GM19455 (cell line): ENCODE measurements around the gene LBHD2.
"Not testable (repeated sequence)": the region's sequence is repeated elsewhere in the genome, so short reads cannot be mapped to it uniquely, and the experiment has no call there.

Experiments used
- ATAC-seq: cut with Tn5 transposase; IDR thresholded peaks from one replicate; pipeline ENCODE4 v1.9.1; 2021; ENCODE audit not compliant: unreplicated experiment

LBHD2 gene

DNA sequence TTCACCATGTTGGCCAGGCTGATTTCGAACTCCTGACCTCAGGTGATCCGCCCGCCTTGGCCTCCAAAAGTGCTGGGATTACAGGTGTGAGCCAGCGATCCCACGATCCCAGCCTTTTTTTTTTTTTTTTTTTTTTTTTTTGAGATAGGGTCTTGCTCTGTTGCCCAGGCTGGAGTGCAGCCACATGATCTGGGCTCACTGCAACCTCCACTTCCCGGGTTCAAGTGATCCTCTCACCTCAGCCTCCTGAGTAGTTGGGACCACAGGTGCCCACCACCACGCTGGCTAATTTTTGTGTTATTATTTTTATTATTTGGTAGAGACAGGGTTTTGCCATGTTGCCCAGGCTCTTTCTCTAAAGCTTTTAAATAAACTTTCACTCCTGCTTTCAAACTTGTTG lies 33.5 kb downstream of the LBHD2 start:
- not testable (repeated sequence) for ATAC-seq

GRCh38 chr14:103118018-103118662 lies 34.1 kb downstream of the LBHD2 start:
- ATAC-seq, result no peak

GRCh38 chr14:103118663-103119404 lies 34.8 kb downstream of the LBHD2 start:
- no peak for ATAC-seq

GRCh38 chr14:103119527-103119926 lies 35.5 kb downstream of the LBHD2 start:
- ATAC-seq, result not testable (repeated sequence)

DNA sequence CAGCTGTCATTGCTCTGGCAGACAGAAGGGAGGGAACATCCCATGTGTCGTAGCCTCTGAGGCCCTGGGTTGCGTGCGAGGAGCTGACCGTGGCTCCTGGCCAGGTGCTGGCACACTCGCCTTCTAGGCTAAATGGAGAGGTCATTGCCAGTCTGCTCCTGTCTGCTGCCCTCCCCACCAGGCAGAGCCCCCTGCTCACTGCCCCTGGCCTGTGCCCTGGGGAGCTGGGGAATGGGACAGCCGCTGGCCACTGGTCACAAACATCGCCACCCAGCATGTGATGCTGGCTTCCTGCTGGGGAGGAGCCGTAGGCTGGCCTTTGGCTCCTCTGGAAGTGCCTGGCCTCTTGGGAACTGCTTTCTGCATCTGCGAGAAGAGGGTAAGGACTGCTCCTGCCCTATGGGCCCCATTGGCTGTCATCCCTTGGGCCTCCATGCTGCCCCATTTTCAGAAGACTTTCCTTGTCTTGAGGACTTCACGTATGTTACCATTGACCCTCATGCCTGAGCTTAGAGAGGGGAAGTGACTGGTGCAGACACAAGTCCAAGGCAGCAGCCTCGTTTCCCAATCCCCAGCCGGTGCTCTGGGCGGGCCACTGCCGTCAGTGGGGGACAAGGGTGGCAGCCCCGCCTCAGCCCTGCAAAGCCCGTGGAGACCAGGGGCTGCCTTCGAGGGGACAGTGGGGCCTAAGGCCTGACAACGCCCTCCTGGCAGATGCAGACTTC lies 37.3 kb downstream of the LBHD2 start:
- ATAC-seq, result no peak

GRCh38 chr14:103121846-103122584 lies 38.0 kb downstream of the LBHD2 start:
- no peak for ATAC-seq

GRCh38 chr14:103122585-103122946 lies 38.6 kb downstream of the LBHD2 start:
- ATAC-seq, result no peak

- no peak for ATAC-seq
Observed at GRCh38 chr14:103122947-103123633, 39.1 kb downstream of the LBHD2 start, which contains the start of gene TNFAIP2. TNFAIP2 (plus strand) TSS chr14:103123461; CDS start chr14:103126458, 2,997 bp downstream.

GRCh38 chr14:103123634-103124500 lies 39.9 kb downstream of the LBHD2 start:
- ATAC-seq, result no peak

GRCh38 chr14:103124501-103125001 lies 40.5 kb downstream of the LBHD2 start:
- no peak for ATAC-seq

- no peak for ATAC-seq
Observed at GRCh38 chr14:103125098-103126070, 41.4 kb downstream of the LBHD2 start.

DNA sequence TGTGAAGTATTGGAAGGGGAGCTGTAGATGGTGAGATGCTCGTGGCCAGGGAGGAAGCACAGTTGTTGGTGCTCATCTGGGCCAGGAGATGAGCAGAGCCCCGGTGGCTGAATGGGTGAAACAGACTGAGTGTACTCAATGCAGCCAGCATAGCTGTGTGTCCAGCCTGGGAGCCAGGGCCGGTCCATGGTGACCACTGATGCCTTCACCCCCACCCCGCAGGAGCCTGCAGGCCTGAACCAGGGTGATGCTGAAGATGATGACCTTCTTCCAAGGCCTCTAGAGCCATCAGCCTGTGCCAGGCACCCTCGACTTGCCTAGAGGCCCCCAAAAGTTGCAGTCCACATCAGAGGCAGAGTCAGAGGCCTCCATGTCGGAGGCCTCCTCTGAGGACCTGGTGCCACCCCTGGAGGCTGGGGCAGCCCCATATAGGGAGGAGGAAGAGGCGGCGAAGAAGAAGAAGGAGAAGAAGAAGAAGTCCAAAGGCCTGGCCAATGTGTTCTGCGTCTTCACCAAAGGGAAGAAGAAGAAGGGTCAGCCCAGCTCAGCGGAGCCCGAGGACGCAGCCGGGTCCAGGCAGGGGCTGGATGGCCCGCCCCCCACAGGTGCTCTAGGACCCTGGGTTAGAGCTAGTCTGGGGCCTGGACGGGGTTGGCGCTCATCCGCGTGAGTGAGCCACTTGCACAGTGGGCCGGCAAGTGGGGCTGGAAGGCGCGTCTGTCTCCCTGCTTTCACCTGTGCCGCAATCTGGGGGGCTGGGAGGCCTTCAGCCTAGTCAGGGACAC lies 42.3 kb downstream of the LBHD2 start:
- no peak for ATAC-seq

GRCh38 chr14:103126873-103127304 lies 42.9 kb downstream of the LBHD2 start:
- no peak for ATAC-seq

- no peak for ATAC-seq
Observed at GRCh38 chr14:103127356-103127755, 43.3 kb downstream of the LBHD2 start.

DNA sequence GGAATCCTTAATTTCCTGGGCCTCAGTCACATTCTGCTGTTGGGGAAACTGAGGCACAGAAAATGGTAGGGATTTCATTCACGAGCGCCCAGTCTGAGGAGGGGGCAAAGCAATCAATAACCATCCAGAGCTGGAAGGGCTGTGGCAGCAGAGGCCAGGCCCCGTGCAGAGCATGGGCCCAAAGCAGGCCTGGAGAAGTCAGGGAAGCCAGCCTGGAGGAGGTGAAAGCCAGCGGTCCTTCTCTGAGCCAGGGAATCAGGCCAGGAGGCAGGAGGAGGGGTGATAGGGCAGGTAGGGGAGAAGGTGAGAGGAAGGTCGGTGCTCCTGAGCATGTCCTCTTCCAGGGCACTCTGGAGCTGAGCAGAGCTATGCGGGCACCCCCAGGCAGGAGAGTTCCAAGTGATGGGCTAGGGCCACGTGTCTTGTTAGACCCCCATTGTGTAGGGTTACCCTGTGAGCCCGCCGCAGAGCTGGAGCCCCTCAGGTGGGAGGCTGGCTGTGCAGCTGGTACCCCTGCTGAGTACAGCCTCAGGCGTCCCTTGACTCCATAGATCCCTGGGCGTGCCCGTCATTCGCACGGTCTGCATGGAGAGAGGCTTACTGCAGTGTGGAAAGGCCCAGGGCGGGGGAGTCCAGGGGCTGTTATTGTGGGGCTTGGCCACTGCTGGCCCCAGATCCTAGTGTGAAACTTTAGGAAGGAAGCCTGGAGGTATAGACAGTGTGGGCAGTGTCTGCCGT lies 44.0 kb downstream of the LBHD2 start:
- no peak for ATAC-seq

DNA sequence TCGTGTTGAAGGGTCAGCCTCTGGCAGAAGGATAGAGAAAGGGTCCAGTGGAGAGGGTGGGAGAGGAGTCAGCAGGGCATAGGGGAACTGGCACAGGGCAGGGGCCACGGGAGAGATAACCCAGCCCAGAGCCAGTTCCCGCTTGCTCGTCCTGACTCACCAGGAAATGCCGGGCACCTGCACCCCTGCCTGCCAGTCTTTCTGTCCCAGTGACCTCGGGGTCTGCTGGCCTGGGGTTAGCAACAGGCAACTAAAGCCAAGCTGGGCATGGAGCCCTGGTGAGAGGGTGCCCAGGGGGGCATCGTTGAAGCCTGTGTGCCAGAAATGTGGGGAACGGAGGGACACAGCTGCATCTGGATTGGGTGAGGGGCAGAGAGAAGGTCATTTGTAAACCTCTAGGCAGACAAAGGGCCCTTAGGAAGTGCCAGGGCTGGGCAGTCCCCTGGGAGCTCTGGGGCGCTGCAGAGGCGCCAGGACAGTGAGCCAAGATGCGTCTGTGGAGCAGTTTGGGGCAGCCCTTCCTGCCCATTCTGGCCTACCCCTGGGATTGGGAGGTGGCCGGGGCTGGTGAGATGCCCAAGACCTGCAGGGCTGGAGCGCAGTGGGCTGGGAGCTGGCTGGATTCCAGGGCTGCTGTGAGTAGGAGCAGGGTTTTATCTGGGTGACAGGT lies 44.8 kb downstream of the LBHD2 start:
- ATAC-seq, result no peak
